ENCODE results near the gene KLF6.

KLF6 gene

GRCh38 chr10:3729397-3729976 lies 55.5 kb downstream of the KLF6 start:
- no peak for DNase-seq (ENCODE audit: low read depth, low spot score)

- no peak for DNase-seq (ENCODE audit: low read depth, low spot score)
Measured at GRCh38 chr10:3728563-3728962, 56.4 kb downstream of the KLF6 start.

- DNase-seq (ENCODE audit: low read depth, low spot score), result no peak
Measured at GRCh38 chr10:3727268-3727667, 57.7 kb downstream of the KLF6 start.
